Hepatocyte (in vitro differentiated cells): Measurements from ENCODE around the gene MYH6. TPM values are rescaled to one million over a fixed set of nuclear protein-coding genes. Genes with fewer than 3 reads are reported as not detected.

Experiments
- DNase-seq: peaks from one replicate; pipeline ENCODE4 v3.0.0-alpha.2; 2016; ENCODE audit warnings: low spot score
- H2AFZ ChIP-seq: fragments of 200-600 bp; sonication (generic); 2 replicates; pipeline ENCODE4 v1.6.0; 2016; ENCODE audit warnings: antibody characterized with exemption, mild to moderate bottlenecking
- H3K27ac ChIP-seq: fragments of 200-600 bp; sonication (generic); 2 replicates; pipeline ENCODE4 v1.5.1; 2016; ENCODE audit warnings: mild to moderate bottlenecking
- H3K27me3 ChIP-seq: fragments of 200-600 bp; sonication (generic); 2 replicates; pipeline ENCODE4 v1.6.1; 2016
- H3K36me3 ChIP-seq: fragments of 200-600 bp; sonication (generic); replicated peaks from 2 replicates; pipeline ENCODE4 v1.5.1; 2016; ENCODE audit warnings: low read depth; ENCODE audit not compliant: insufficient read depth
- H3K4me1 ChIP-seq: fragments of 200-600 bp; sonication (generic); 2 replicates; pipeline ENCODE4 v1.5.1; 2016; ENCODE audit warnings: mild to moderate bottlenecking, moderate library complexity; ENCODE audit not compliant: insufficient read depth
- H3K4me2 ChIP-seq: fragments of 200-600 bp; sonication (generic); 2 replicates; pipeline ENCODE4 v1.6.0; 2016
- H3K4me3 ChIP-seq: fragments of 200-600 bp; sonication (generic); 2 replicates; pipeline ENCODE4 v1.5.1; 2016; ENCODE audit warnings: mild to moderate bottlenecking
- H3K79me2 ChIP-seq: fragments of 200-600 bp; sonication (generic); 2 replicates; pipeline ENCODE4 v1.6.0; 2017; ENCODE audit warnings: mild to moderate bottlenecking
- H3K9me2 ChIP-seq: fragments of 200-600 bp; sonication (generic); replicated peaks from 2 replicates; pipeline ENCODE4 v1.6.0; 2017; ENCODE audit warnings: mild to moderate bottlenecking; ENCODE audit not compliant: insufficient read depth
- H3K9me3 ChIP-seq: fragments of 200-600 bp; sonication (generic); 2 replicates; pipeline ENCODE4 v1.5.1; 2016; ENCODE audit warnings: low read depth, mild to moderate bottlenecking
- H4K20me1 ChIP-seq: fragments of 200-600 bp; sonication (generic); 2 replicates; pipeline ENCODE4 v1.6.0; 2016; ENCODE audit warnings: mild to moderate bottlenecking; ENCODE audit not compliant: insufficient read depth, poor library complexity, severe bottlenecking
- CTCF ChIP-seq: fragments of 200-600 bp; sonication (generic); IDR thresholded peaks from 2 replicates; pipeline ENCODE4 v1.5.1; 2016; ENCODE audit warnings: antibody characterized with exemption, mild to moderate bottlenecking; ENCODE audit not compliant: poor library complexity
- EZH2 ChIP-seq: fragments of 200-600 bp; sonication (generic); IDR thresholded peaks from 2 replicates; pipeline ENCODE4 v1.6.1; 2016; ENCODE audit warnings: antibody characterized with exemption, mild to moderate bottlenecking, borderline replicate concordance
- EZH2phosphoT487 ChIP-seq: fragments of 200-600 bp; sonication (generic); IDR thresholded peaks from one replicate; pipeline ENCODE4 v1.6.1; 2018; ENCODE audit warnings: antibody characterized with exemption, mild to moderate bottlenecking, low read depth, moderate library complexity; ENCODE audit not compliant: unreplicated experiment, severe bottlenecking
- WGBS: methylation state at CpG from one replicate; pipeline ENCODE4 v1.1.6; 2016; ENCODE audit warnings: low lambda C conversion rate; ENCODE audit errors: missing lambda C conversion rate; 5-methylcytosine and 5-hydroxymethylcytosine counted together
- polyA plus RNA-seq: library from polyadenylated mRNA; unstranded; fragments of >200 nt; fragmentation: Nextera tagmentation; extraction: Ambion mirVana; gene quantifications from 2 replicates; pipeline ENCODE4 v1.2.1, GENCODE V29; 2016
- total RNA-seq: library from RNA; depleted of rRNA; stranded (reverse); fragments of >200 nt; gene quantifications from 2 replicates; pipeline ENCODE4 v1.2.3, GENCODE V29; 2014

MYH6 gene
- total and polyA plus RNA-seq, 2 experiments from 2014 or later: 0.97 TPM; not detected in 1

- H3K4me1 ChIP-seq: no peaks in the 10 kb centered on the region
- H3K27me3 ChIP-seq: no peaks in the 10 kb centered on the region
- no peaks in the 10 kb centered on the region for H3K9me3 ChIP-seq
- TF ChIP-seq CTCF (no peak), EZH2phosphoT487 (no peak), EZH2 (no peak)
- 77% methylated on average over 3 of the region's 3 CpGs for WGBS
- H3K36me3 ChIP-seq: no peaks in the 10 kb centered on the region
- no peak overlapping the region for H2AFZ ChIP-seq
- no peak overlapping the region for H3K27ac ChIP-seq
- no peaks in the 10 kb centered on the region for H3K9me2 ChIP-seq
- DNase-seq: no peak
- H3K4me2 ChIP-seq: no peak overlapping the region
- H3K4me3 ChIP-seq: no peak overlapping the region
- no peaks in the 10 kb centered on the region for H4K20me1 ChIP-seq
- no peaks in the 10 kb centered on the region for H3K79me2 ChIP-seq
Observed at GRCh38 chr14:23414254-23414653, 6.2 kb upstream of the MYH6 start.

- WGBS: 95% methylated on average over 16 of the region's 16 CpGs
Observed at GRCh38 chr14:23413681-23414080, 5.6 kb upstream of the MYH6 start.

GRCh38 chr14:23411563-23412525 lies 3.8 kb upstream of the MYH6 start:
- TF ChIP-seq CTCF (no peak), EZH2 (no peak), EZH2phosphoT487 (no peak)
- Histone ChIP-seq H3K79me2 (no peaks in the 10 kb centered on the region), H3K27ac (no peak overlapping the region), H3K36me3 (no peaks in the 10 kb centered on the region), H3K27me3 (no peaks in the 10 kb centered on the region), H3K9me2 (no peaks in the 10 kb centered on the region), H3K4me2 (no peak overlapping the region), H3K4me1 (no peaks in the 10 kb centered on the region), H3K4me3 (no peak overlapping the region), H2AFZ (no peak overlapping the region), H3K9me3 (no peaks in the 10 kb centered on the region), H4K20me1 (no peaks in the 10 kb centered on the region)
- DNase-seq: no peak
- 94% methylated on average over 14 of the region's 14 CpGs for WGBS

More at GRCh38 chr14:23413681-23414080, 5.6 kb upstream of the MYH6 start:
- no peak overlapping the region for H2AFZ ChIP-seq
- no peak for DNase-seq
- H3K9me3 ChIP-seq: no peaks in the 10 kb centered on the region
- H3K36me3 ChIP-seq: no peaks in the 10 kb centered on the region
- H3K4me1 ChIP-seq: no peaks in the 10 kb centered on the region
- H4K20me1 ChIP-seq: no peaks in the 10 kb centered on the region
- H3K27ac ChIP-seq: no peak overlapping the region
- H3K79me2 ChIP-seq: no peaks in the 10 kb centered on the region
- H3K4me2 ChIP-seq: no peak overlapping the region
- no peak overlapping the region for H3K4me3 ChIP-seq
- H3K9me2 ChIP-seq: no peaks in the 10 kb centered on the region
- TF ChIP-seq CTCF (no peak), EZH2phosphoT487 (no peak), EZH2 (no peak)
- H3K27me3 ChIP-seq: no peaks in the 10 kb centered on the region
